ENCODE data around the gene DAG1. TPM values are rescaled to one million over a fixed set of nuclear protein-coding genes. Genes with fewer than 3 reads are reported as not detected.

DAG1 gene
- polyA plus RNA-seq (ENCODE audit: insufficient read length) = 104 TPM
- long read RNA-seq, donor 1, full-length matches to known transcripts = 40 of 40 reads
- long read RNA-seq, donor 1, partial matches to known transcripts = 0 of 40 reads
- long read RNA-seq, donor 1, other reads (novel, unspliced or antisense) = 0 of 40 reads
- long read RNA-seq, donor 2, full-length matches to known transcripts = 30 of 30 reads
- long read RNA-seq, donor 2, partial matches to known transcripts = 0 of 30 reads
- long read RNA-seq, donor 2, other reads (novel, unspliced or antisense) = 0 of 30 reads
- long read RNA-seq, donor 3, full-length matches to known transcripts = 28 of 62 reads
- long read RNA-seq, donor 3, partial matches to known transcripts = 34 of 62 reads
- long read RNA-seq, donor 3, other reads (novel, unspliced or antisense) = 0 of 62 reads
- long read RNA-seq, donor 4, full-length matches to known transcripts = 1 of 1 reads
- long read RNA-seq, donor 4, partial matches to known transcripts = 0 of 1 reads
- long read RNA-seq, donor 4, other reads (novel, unspliced or antisense) = 0 of 1 reads
- long read RNA-seq, donor 5, full-length matches to known transcripts = 15 of 15 reads
- long read RNA-seq, donor 5, partial matches to known transcripts = 0 of 15 reads
- long read RNA-seq, donor 5, other reads (novel, unspliced or antisense) = 0 of 15 reads
- long read RNA-seq, donor 6, full-length matches to known transcripts = 29 of 90 reads
- long read RNA-seq, donor 6, partial matches to known transcripts = 61 of 90 reads
- long read RNA-seq, donor 6, other reads (novel, unspliced or antisense) = 0 of 90 reads
- long read RNA-seq, donor 7, full-length matches to known transcripts = 37 of 37 reads
- long read RNA-seq, donor 7, partial matches to known transcripts = 0 of 37 reads
- long read RNA-seq, donor 7, other reads (novel, unspliced or antisense) = 0 of 37 reads
- long read RNA-seq, donor 8, full-length matches to known transcripts = 19 of 19 reads
- long read RNA-seq, donor 8, partial matches to known transcripts = 0 of 19 reads
- long read RNA-seq, donor 8, other reads (novel, unspliced or antisense) = 0 of 19 reads

GRCh38 chr3:49469936-49470713 lies at the start of gene DAG1:
TSS of gene DAG1 (plus strand) at chr3:49470267. CDS start at chr3:49510535, 40,268 bp downstream.
- DNase-seq = peak; percentile 97

DNA sequence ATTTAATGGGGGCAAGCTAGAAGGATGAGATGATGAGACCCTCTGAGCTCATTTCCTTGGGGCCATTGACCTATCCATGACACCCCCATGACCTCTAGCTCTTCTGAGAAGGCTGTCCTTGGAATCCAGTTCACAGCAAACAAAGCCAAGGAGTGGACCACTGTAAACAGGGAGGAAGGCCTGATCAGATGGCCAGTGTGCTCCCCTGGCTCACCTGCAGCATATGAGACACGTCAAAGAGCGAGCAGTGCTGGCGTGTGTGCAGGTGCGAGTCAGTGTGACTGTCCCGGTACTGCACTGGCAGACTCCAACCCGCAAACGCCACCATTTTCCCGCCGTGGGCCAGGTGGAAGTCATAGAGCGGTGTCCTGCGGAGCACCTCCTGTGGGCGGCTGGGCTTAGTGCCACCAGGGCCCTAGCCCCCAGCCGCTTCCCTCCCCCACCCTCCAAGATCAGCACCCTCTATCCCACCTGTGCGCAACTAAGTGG lies 48.1 kb upstream of the DAG1 start:
- no peak for DNase-seq

DNA sequence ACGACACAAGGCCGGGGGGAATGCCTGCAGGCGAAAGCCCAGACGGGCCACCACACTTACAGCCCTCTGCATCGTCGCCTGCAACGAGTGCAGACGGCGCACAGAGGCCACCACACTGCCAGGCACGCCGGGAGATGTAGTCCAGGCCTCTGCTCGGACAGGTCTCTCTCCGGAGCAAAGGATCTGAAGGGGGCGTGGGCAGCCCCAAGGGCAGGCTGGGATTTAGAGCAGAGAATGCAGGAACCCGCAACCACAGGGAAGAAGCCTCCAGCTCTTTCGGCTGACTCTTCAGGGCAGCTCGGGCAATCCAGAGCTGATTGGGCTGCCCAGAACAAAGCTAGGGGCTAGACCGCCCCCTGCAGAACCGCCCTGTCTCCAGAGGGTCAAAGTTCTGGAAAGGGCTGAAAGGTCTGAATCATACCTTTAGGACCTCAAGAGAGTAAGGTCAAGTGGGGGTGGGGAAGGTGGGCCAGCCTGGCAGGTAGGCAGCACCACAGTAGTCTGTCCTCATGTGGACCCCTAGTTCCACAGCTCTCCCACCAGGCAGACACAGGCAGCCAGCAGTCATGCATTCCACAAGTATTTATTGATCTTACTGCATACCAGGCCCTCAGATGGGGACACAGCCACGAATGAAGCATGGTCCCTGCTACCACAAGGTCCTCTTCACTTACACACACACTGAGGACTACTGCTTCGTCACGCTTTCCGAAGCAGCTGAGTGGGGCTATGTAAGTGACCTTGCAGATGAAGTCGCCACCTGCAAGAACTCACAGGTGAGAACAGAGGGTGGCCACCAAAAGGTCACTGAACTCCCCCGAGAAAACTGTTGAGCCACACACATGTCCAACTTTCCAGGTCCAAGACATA lies 47.5 kb upstream of the DAG1 start, which contains the start of gene AMT:
AMT (minus strand) TSS at position 95 of the 870 bp plus-strand sequence; CDS start at position 72, 23 bp downstream.
- peak; percentile 58 for DNase-seq

DNA sequence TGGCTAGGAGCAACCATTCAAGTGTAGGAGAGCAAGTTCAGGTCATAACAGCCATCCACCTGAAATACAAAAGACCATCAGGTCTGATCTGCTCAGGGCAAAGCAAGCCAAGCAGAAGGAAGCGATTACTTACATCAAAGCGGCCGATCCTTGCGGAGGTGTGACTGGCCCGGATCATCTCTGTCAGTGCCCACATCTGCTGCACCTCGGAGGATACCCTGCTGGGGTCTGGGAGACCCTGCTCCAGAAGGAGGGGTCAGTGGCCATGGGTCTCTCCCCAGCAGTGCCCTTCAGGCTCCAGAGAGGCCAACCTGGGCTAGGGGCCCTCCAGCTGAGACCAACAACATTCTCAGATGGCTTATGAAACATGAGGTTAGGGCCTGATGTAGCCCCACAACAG lies 45.3 kb upstream of the DAG1 start:
- no peak for DNase-seq

DNA sequence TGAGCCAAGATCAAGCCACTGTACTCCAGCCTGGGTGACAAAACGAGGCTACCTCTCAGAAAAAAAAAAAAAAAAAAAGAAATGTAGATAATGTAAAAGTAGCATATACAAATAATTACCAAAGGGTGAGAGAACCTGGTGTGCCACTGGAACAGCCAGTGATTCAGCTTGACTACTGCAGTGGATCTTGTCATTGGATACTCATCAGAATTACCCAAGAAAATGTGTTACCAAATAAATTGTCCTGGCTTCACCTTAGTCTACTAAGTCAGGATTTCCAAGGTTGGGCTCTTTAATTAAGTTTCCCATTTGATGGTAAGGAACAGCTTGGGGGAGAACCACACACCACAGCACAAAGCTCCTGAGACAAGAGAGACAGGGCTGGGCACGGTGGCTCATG lies 42.5 kb upstream of the DAG1 start:
- no peak for DNase-seq

DNA sequence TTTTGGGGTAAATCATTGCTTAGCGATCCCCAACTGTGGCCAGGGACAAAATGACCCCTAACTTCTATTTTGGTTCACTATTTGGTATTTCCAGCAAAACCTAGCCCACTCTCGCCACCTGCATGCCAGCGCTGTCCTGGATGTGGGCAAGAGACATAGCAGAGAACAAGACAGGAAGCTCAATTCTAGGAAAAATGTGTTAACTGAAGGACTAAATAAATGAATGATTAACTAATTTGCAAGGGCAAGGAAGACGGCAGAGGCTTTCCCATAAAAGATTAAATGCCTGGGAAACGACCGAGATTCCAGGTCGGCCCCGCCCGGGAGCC lies 41.4 kb upstream of the DAG1 start:
- DNase-seq = no peak

DNA sequence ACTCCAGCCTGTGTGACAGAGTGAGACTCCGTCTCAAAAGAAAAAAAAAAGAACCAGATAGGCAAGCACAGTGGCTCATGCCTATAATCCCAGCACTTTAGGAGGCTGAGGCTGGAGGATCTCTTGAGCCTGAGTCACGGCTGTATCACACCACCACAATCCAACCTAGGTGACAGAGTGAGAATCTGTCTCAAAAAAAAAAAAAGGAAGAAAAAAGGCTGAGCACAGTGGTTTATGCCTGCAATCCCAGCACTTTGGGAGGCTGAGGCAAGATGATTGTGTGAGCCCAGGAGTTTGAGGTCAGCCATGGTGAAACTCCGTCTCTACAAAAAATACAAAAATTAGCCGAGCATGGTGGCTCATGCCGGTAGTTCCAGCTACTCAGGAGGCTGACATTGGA lies 35.3 kb upstream of the DAG1 start:
- DNase-seq = no peak

GRCh38 chr3:49445391-49445790 lies 24.7 kb upstream of the DAG1 start:
- DNase-seq = no peak

DNA sequence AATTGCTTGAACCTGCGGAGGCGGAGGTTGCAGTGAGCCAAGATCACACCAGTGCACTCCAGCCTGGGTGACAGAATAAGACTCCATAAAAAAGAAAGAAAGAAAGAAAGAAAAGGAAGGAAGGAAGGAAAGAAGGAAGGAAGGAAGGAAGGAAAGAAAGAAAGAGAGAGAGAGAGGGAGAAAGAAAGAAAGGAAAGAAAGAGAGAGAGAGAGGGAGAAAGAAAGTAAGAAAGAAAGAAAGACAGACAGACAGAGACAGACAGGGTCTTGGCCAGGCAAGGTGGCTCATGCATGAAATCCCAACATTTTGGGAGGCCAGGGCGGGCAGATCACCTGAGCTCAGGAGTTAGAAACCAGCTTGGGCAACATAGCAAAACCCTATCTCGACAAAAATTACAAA lies 16.4 kb upstream of the DAG1 start:
- no peak for DNase-seq

DNA sequence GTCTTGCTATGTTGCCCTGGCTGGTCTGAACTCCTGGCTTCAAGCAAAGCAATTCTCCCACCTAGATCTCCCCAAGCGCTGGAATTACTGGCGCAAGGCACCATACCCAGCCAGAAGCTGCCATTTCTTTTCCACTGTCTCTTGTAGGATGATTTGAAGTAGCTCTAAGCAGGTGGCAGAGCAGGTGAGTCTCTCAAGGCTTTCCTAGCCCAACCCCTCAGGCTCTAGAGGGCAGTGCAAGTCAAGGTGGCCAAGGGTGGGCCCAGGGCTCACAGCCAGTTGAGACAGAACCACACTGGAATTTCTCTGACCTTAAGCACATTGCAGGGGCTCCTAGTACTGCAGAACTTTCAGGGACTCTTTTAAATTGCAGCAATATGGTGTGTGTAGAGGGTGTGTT lies 15.6 kb upstream of the DAG1 start:
- no peak for DNase-seq

GRCh38 chr3:49454898-49455681 lies 15.0 kb upstream of the DAG1 start:
- no peak for DNase-seq

GRCh38 chr3:49456466-49456865 lies 13.6 kb upstream of the DAG1 start:
- no peak for DNase-seq

- no peak for DNase-seq
Measured at GRCh38 chr3:49460188-49460890, 9.7 kb upstream of the DAG1 start.

DNA sequence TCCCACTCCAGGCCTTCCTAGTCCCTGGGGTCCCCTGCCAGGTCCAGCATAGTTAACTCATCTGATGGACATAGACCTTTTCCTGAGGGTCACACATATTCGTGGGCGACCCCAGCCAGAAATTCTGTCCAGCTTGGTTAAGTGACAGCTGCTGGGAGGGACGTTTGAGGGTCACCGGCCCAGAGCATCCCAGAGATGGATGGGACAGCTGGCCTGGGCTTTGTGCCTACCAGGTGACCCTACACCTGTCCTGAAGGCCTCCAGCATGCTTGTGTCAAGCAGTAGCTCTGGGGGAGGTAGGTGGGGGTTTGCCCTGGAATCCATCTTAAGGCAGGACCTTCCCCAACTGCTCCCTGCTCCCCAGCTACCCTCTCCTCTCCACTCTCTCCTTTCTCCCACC lies 9.1 kb upstream of the DAG1 start:
- no peak for DNase-seq

DNA sequence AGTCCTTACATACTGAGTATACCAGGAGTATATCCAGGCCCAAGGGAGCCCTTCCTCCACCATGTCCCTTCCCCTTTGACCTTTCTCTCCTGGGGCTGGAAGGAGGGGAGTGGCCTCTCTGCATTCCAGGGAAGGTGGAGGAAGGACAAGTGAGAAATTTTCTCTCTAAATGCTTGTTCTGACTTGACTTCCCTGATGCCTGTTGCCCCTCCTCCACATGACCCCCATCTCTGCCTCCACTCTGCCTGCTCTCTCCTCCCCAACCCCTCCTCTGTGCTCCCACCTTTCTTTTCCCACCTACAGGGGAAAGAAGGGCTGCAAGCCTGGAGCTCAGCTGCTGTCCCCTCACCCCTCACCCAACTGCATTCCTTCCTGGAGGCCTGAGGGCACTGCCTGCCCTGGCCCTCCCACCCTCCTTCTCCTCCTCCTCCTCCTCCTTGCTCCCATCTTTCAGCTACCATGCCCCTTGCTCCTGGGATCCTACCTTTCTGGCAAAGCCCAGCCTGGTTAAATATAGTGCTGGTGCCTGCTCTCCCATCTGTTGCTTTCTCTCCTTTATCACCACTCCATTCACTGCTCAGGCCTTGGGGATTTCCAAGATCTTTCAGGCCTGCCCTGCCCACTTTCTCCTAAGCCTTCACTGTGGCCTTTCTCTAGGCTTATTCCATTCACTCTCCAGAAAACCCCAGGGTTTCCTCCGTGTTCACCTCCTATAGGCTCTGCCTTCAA lies 8.5 kb upstream of the DAG1 start:
- no peak for DNase-seq

DNA sequence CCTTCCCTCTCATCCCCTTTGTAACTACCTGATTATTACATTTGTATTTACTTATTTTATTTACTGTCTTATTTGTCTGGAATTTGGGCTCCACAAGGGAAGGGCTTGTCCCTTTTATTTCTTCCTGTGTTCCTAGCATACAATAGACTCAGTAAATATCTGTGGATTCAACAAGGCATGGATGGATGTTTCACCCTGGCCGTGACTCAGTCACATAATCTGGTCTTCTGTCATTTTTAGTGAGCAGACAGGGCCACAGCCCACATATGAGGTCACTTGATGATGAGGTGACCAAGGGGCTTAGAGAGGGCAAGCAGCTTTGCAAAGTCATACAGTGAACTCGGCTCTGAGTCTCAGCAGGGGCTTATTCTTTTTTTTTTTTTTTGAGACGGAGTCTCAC lies 7.8 kb upstream of the DAG1 start:
- no peak for DNase-seq

- no peak for DNase-seq
Measured at GRCh38 chr3:49465270-49466034, 4.6 kb upstream of the DAG1 start.

- DNase-seq = no peak
Measured at GRCh38 chr3:49466085-49466484, 4.0 kb upstream of the DAG1 start.

Measured in left kidney (tissue), 8 donors.